GM12878 (cell line): Measurements from ENCODE around the gene IRF1. TPM values are rescaled to one million over a fixed set of nuclear protein-coding genes. Genes with fewer than 3 reads are reported as not detected.

Source experiments
- ATAC-seq: fragments of 200-7000 bp; cut with Tn5 transposase; 3 replicates; pipeline ENCODE4 v1.9.1; 2020; ENCODE audit warnings: mild to moderate bottlenecking, moderate library complexity
- BruUV-seq: library from RNA; stranded (reverse); fragments of 400-500 nt; replicated peaks from 2 replicates; lab custom pipeline; 2021; lab: Mats Ljungman, UMichigan
- CTCF ChIA-PET: fragments of 300-600 bp; sonication (Branson Sonifier 250); formaldehyde crosslinking; extraction: SDS; loops from one replicate; lab custom pipeline; 2021; ENCODE audit warnings: inconsistent platforms; lab: Yijun Ruan, JAX
- POLR2A ChIA-PET: fragments of 350-600 bp; formaldehyde crosslinking; extraction: SDS; loops from one replicate; lab custom pipeline; 2021; ENCODE audit warnings: inconsistent platforms; lab: Charles Lee
- RAD21 ChIA-PET: fragments of 300-600 bp; sonication (Branson Sonifier 250); formaldehyde crosslinking; loops from one replicate; lab custom pipeline; 2023; ENCODE audit warnings: antibody characterized with exemption; ENCODE audit not compliant: unreplicated experiment; lab: Charles Lee
- SMC1A ChIA-PET: fragments of 300-600 bp; sonication (Branson Sonifier 250); formaldehyde crosslinking; loops from one replicate; lab custom pipeline; 2023; ENCODE audit not compliant: unreplicated experiment, uncharacterized antibody; lab: Charles Lee
- DNase-seq: peaks from one replicate; pipeline ENCODE4 v3.0.0-alpha.2; 2011; ENCODE audit warnings: low read depth, low spot score
- FAIRE-seq: peaks from 3 replicates; lab custom pipeline; 2011; peaks lifted over from hg19 to GRCh38; lab: Jason Lieb, UNC
- H2AFZ ChIP-seq: 2 replicates; pipeline ENCODE4 v1.6.0; 2011; ENCODE audit warnings: low read depth, low read length, control low read depth; ENCODE audit not compliant: control insufficient read depth
- H3K27ac ChIP-seq: 2 replicates; pipeline ENCODE4 v1.5.1; 2011; ENCODE audit warnings: control low read depth; ENCODE audit not compliant: control insufficient read depth, insufficient read depth
- H3K27me3 ChIP-seq, 2 experiments: replicated peaks in 1 of 2; 2 replicates each; pipeline versions ENCODE4 v1.6.0 to v1.6.1; 2011; ENCODE audit warnings: low read length in 1 of 2; ENCODE audit not compliant: control insufficient read depth in 2 of 2, insufficient read depth in 2 of 2
- H3K36me3 ChIP-seq, 2 experiments: 2 replicates each; pipeline ENCODE4 v1.5.1; 2011; ENCODE audit warnings: low read length in 1 of 2; ENCODE audit not compliant: control insufficient read depth in 2 of 2, insufficient read depth in 2 of 2
- H3K4me1 ChIP-seq: 2 replicates; pipeline ENCODE4 v1.6.1; 2011; ENCODE audit warnings: mild to moderate bottlenecking, low read length, moderate library complexity, mixed read lengths; ENCODE audit not compliant: control insufficient read depth, insufficient read depth
- H3K4me2 ChIP-seq: 2 replicates; pipeline ENCODE4 v1.6.0; 2011; ENCODE audit warnings: control low read depth; ENCODE audit not compliant: control insufficient read depth, insufficient read depth
- H3K4me3 ChIP-seq: fragments of 200-600 bp; sonication (generic); 2 replicates; pipeline ENCODE4 v1.5.1; 2016
- H3K79me2 ChIP-seq: 2 replicates; pipeline ENCODE4 v1.6.0; 2011; ENCODE audit warnings: low read length; ENCODE audit not compliant: control insufficient read depth, insufficient read depth
- H3K9ac ChIP-seq: 2 replicates; pipeline ENCODE4 v1.8.0; 2011; ENCODE audit warnings: low read length, control low read depth, mixed read lengths; ENCODE audit not compliant: control insufficient read depth, insufficient read depth
- H3K9me3 ChIP-seq: replicated peaks from 3 replicates; pipeline ENCODE4 v1.5.1; 2011; ENCODE audit warnings: mild to moderate bottlenecking, low read length; ENCODE audit not compliant: control insufficient read depth, insufficient read depth
- H4K20me1 ChIP-seq: 2 replicates; pipeline ENCODE4 v1.6.0; 2011; ENCODE audit not compliant: control insufficient read depth, insufficient read depth
- BACH1 ChIP-seq: fragments of 450-650 bp; IDR thresholded peaks from 2 replicates; pipeline ENCODE4 v1.6.1; 2017; ENCODE audit warnings: mild to moderate bottlenecking, borderline replicate concordance
- BHLHE40 ChIP-seq, 2 experiments: fragments of 450-650 bp in 1 of 2; IDR thresholded peaks; 2 replicates each; pipeline ENCODE4 v1.6.1; 2011 to 2017; ENCODE audit warnings: low read depth in 2 of 2, borderline replicate concordance in 1 of 2, improper control_type of control experiment in 1 of 2, low read length in 1 of 2, mild to moderate bottlenecking in 1 of 2
- CHD2 ChIP-seq: IDR thresholded peaks from 2 replicates; pipeline ENCODE4 v1.6.1; 2011; ENCODE audit warnings: low read depth, low read length, improper control_type of control experiment, borderline replicate concordance
- EGR1 ChIP-seq, 2 experiments: IDR thresholded peaks; 1 replicate in 1 of 2; 2 replicates in 1 of 2; pipeline ENCODE4 v1.6.1; 2011 to 2012; ENCODE audit warnings: low read depth in 2 of 2, low read length in 2 of 2, borderline replicate concordance in 1 of 2, mild to moderate bottlenecking in 1 of 2, moderate library complexity in 1 of 2
- ETV6 ChIP-seq, 2 experiments: fragments of 450-650 bp in 1 of 2; IDR thresholded peaks in 1 of 2; conservative IDR thresholded peaks in 1 of 2; 2 replicates each; pipeline ENCODE4 v1.6.1; 2014; ENCODE audit warnings: antibody characterized with exemption in 1 of 2, borderline replicate concordance in 1 of 2, low read depth in 1 of 2, mild to moderate bottlenecking in 1 of 2, moderate library complexity in 1 of 2
- HDGF ChIP-seq: fragments of 450-650 bp; IDR thresholded peaks from 2 replicates; pipeline ENCODE4 v1.6.1; 2016; ENCODE audit warnings: antibody characterized with exemption
- IKZF2 ChIP-seq, 2 experiments: fragments of 450-650 bp; IDR thresholded peaks; 2 replicates each; pipeline ENCODE4 v1.6.1; 2017; ENCODE audit warnings: mild to moderate bottlenecking in 2 of 2, moderate library complexity in 2 of 2
- LARP7 ChIP-seq: fragments of 450-650 bp; IDR thresholded peaks from 2 replicates; pipeline ENCODE4 v1.6.1; 2017; ENCODE audit warnings: mild to moderate bottlenecking
- MLLT1 ChIP-seq: fragments of 450-650 bp; IDR thresholded peaks from 2 replicates; pipeline ENCODE4 v1.6.1; 2016; ENCODE audit warnings: mild to moderate bottlenecking
- NBN ChIP-seq: fragments of 450-650 bp; IDR thresholded peaks from 2 replicates; pipeline ENCODE4 v1.6.1; 2016
- NFIC ChIP-seq: IDR thresholded peaks from 2 replicates; pipeline ENCODE4 v1.6.1; 2012; ENCODE audit warnings: low read depth, mild to moderate bottlenecking, inconsistent platforms, low read length, moderate library complexity
- NFYB ChIP-seq: IDR thresholded peaks from 2 replicates; pipeline ENCODE4 v1.6.1; 2011; ENCODE audit warnings: low read depth, mild to moderate bottlenecking, low read length, improper control_type of control experiment, moderate library complexity; ENCODE audit not compliant: insufficient read depth
- PAX5 ChIP-seq: IDR thresholded peaks from 2 replicates; pipeline ENCODE4 v1.6.1; 2011; ENCODE audit warnings: low read depth, low read length, borderline replicate concordance
- POLR2A ChIP-seq: IDR thresholded peaks from 2 replicates; pipeline ENCODE4 v1.6.1; 2011; ENCODE audit warnings: low read depth, mild to moderate bottlenecking, low read length
- POLR2AphosphoS5 ChIP-seq: IDR thresholded peaks from 2 replicates; pipeline ENCODE4 v1.6.1; 2011; ENCODE audit warnings: mild to moderate bottlenecking, low read length, inconsistent platforms
- POU2F2 ChIP-seq: IDR thresholded peaks from 3 replicates; pipeline ENCODE4 v1.6.1; 2011; ENCODE audit warnings: low read depth, mild to moderate bottlenecking, low read length, borderline replicate concordance
- SMC3 ChIP-seq: IDR thresholded peaks from 2 replicates; pipeline ENCODE4 v1.6.1; 2011; ENCODE audit warnings: low read length, improper control_type of control experiment, borderline replicate concordance
- TBL1XR1 ChIP-seq: IDR thresholded peaks from 2 replicates; pipeline ENCODE4 v1.6.1; 2012; ENCODE audit warnings: low read depth, low read length, improper control_type of control experiment
- YY1 ChIP-seq: IDR thresholded peaks from 2 replicates; pipeline ENCODE4 v1.6.1; 2011; ENCODE audit warnings: low read depth, mild to moderate bottlenecking, low read length
- WGBS: methylation state at CpG from one replicate; pipeline ENCODE4 v1.1.6; 2016; ENCODE audit warnings: low lambda C conversion rate; ENCODE audit not compliant: insufficient replicate concordance, insufficient coverage; ENCODE audit errors: missing lambda C conversion rate; 5-methylcytosine and 5-hydroxymethylcytosine counted together
- in situ Hi-C: fragments of 300-500 bp; cut with MboI; formaldehyde crosslinking; loops from 9 replicates; pipeline ENCODE4 v1.14.3; 2018; ENCODE audit warnings: mixed read lengths
- intact Hi-C: fragments of 100-400 bp; cut with micrococcal nuclease; formaldehyde crosslinking; loops from one replicate; pipeline ENCODE4 v1.14.2; 2022; ENCODE audit not compliant: unreplicated experiment
- polyA plus RNA-seq, 11 experiments: library from polyadenylated mRNA; depleted of rRNA in 4 of 11; unstranded in 6 of 11; stranded (reverse) in 5 of 11; fragments of >200 nt; fragmentation: Nextera tagmentation in 4 of 11; fragmentation: Illumina TruSeq in 1 of 11; extraction: Ambion mirVana in 4 of 11; extraction: Trizol in 1 of 11; gene quantifications; 1 replicate in 1 of 11; 2 replicates in 10 of 11; pipeline versions ENCODE4 v1.2.1 to v1.2.3, GENCODE V29; 2011 to 2016; ENCODE audit warnings: inconsistent platforms in 2 of 11, missing spikeins in 2 of 11, low read depth in 1 of 11
- total RNA-seq, 4 experiments: library from RNA; depleted of rRNA in 3 of 4; stranded (reverse); fragments of >200 nt in 3 of 4; fragmentation: Illumina TruSeq in 1 of 4; extraction: Trizol in 1 of 4; gene quantifications; 2 replicates each; pipeline versions ENCODE4 v1.2.1 to v1.2.3, GENCODE V29; 2013 to 2021
- TF ChIP-seq, protein P1 (sequence below): fragments of 450-650 bp; IDR thresholded peaks from 2 replicates; pipeline ENCODE4 v1.6.1; 2018; ENCODE audit warnings: borderline replicate concordance, mild to moderate bottlenecking; ENCODE audit not compliant: partially characterized antibody

The IRF1 gene
- total and polyA plus RNA-seq, 10 of the 15 experiments (the other 5 are each of a cell fraction or from before 2014, with no cell fraction given), result 6.9 to 68.0 (median 49.6) TPM

DNA sequence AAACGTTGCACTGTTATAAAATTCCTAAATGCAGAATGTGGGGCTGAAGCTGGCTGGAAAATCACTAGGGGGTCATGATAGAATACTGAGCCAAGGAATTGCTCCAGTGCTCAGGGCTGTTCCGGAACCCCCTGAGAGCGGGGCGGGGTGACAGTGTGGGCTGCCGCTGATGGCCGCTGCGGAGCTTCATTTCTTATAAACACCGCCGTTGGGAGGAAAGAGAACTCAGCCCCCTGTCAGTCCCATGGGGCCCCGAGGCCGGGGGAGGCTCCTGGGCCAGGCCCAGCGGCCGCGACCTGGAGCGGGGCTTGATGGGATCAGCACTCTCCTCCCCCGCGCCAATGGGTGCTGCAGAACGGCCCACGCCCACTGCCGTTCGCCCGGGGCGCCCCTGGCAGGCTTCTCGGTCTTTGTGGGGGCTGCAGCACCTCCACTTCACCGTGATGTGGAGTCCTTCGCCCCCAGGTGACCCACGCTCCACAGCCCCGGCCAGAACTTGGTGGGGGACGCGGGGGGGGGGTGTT, 5.2 kb upstream of the IRF1 start:
- FAIRE-seq, result no peak
- H3K27me3 ChIP-seq, result no peaks in the 10 kb centered on the region
- peak overlapping the region; percentile 79 for H3K9ac ChIP-seq
- ChIA-PET CTCF (interaction anchor here (0.6 to 13.6 kb wide), 11 partner anchors 10 to 221 kb away, joined by 3 to 481 read pairs (median 7); no protein-coding TSS in a partner anchor), POLR2A (interaction anchor here (0.6 to 24.5 kb wide), 17 partner anchors 10 to 235 kb away, joined by 3 to 389 read pairs (median 5); no protein-coding TSS in a partner anchor), RAD21 (interaction anchor here (0.7 to 27.2 kb wide), 19 partner anchors 7 to 324 kb away, joined by 3 to 453 read pairs (median 9); partner anchors contain the start of gene IRF1), SMC1A (interaction anchor here (0.7 to 13.3 kb wide), 13 partner anchors 8 to 202 kb away, joined by 3 to 340 read pairs (median 14); no protein-coding TSS in a partner anchor)
- no peaks in the 10 kb centered on the region for H3K36me3 ChIP-seq
- no peaks in the 10 kb centered on the region for H3K9me3 ChIP-seq
- H3K4me2 ChIP-seq, result peak overlapping the region; percentile 73
- no TSS peak for BruUV-seq
- in situ Hi-C loops (loop anchor here (10.0 kb wide), 1 partner anchor 111 kb away; no protein-coding TSS in a partner anchor), intact Hi-C loops (loop anchor here (1.0 to 5.0 kb wide), 2 partner anchors 38 to 76 kb away; no protein-coding TSS in a partner anchor)
- WGBS, result under 1% methylated on average over 30 of the region's 30 CpGs
- peak; percentile 69 for ATAC-seq
- H3K4me1 ChIP-seq, result peaks cover 49% of the 10 kb centered on the region
- peak overlapping the region; percentile 6 for H2AFZ ChIP-seq
- DNase-seq, result no peak
- peaks cover 13% of the 10 kb centered on the region for H3K79me2 ChIP-seq
- H3K27ac ChIP-seq, result peak overlapping the region; percentile 63
- H4K20me1 ChIP-seq, result no peaks in the 10 kb centered on the region
- H3K4me3 ChIP-seq, result peak overlapping the region; percentile 85
- TF ChIP-seq POLR2AphosphoS5, result peak; percentile 32; the same call in 1 of the 2 replicates
- TF ChIP-seq LARP7, result 0 out of 2 replicates have a peak, but pooled peaks have one; percentile 2
- TF ChIP-seq PAX5, result peak; percentile 36; the same call in 1 of the 2 replicates
- TF ChIP-seq YY1, result peak; percentile 85
- TF ChIP-seq, protein P1, sequence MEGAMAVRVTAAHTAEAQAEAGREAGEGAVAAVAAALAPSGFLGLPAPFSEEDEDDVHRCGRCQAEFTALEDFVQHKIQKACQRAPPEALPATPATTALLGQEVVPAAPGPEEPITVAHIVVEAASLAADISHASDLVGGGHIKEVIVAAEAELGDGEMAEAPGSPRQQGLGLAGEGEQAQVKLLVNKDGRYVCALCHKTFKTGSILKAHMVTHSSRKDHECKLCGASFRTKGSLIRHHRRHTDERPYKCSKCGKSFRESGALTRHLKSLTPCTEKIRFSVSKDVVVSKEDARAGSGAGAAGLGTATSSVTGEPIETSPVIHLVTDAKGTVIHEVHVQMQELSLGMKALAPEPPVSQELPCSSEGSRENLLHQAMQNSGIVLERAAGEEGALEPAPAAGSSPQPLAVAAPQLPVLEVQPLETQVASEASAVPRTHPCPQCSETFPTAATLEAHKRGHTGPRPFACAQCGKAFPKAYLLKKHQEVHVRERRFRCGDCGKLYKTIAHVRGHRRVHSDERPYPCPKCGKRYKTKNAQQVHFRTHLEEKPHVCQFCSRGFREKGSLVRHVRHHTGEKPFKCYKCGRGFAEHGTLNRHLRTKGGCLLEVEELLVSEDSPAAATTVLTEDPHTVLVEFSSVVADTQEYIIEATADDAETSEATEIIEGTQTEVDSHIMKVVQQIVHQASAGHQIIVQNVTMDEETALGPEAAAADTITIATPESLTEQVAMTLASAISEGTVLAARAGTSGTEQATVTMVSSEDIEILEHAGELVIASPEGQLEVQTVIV, result no peak
- TF ChIP-seq BHLHE40 (IDR thresholded peaks at IDR 0.05; ENCODE audit: borderline replicate concordance in 1 of 2, low read depth in 2 of 2, low read length in 1 of 2), result peak; percentile 29 to 73; a peak in 1 of 4 replicates
- TF ChIP-seq EGR1 (IDR thresholded peaks at IDR 0.05; ENCODE audit: borderline replicate concordance in 1 of 2, low read depth in 2 of 2, low read length in 2 of 2), result peak in 1 of 2 experiments; percentile 85; a peak in 2 of 3 replicates
- TF ChIP-seq IKZF2 (IDR thresholded peaks at IDR 0.05), result peak; percentile 62 to 67
- TF ChIP-seq MLLT1, result peak; percentile 43; the same call in 1 of the 2 replicates
- no peak for TF ChIP-seq NFIC
- no peak for TF ChIP-seq NFYB
- TF ChIP-seq SMC3, result peak; percentile 7; the same call in 1 of the 2 replicates
- TF ChIP-seq HDGF, result no peak
- peak in 1 of 2 experiments; percentile 23; a peak in 1 of 4 replicates for TF ChIP-seq ETV6 (conservative IDR thresholded peaks at IDR 0.05 in 1 of 2, IDR thresholded peaks at IDR 0.05 in 1 of 2; ENCODE audit: borderline replicate concordance in 1 of 2, low read depth in 1 of 2)
- TF ChIP-seq NBN, result peak; percentile 37
- TF ChIP-seq TBL1XR1, result peak; percentile 39; the same call in 1 of the 2 replicates
- TF ChIP-seq POU2F2, result peak; percentile 19; the same call in 1 of the 3 replicates
- TF ChIP-seq BACH1, result peak; percentile 52; the same call in 1 of the 2 replicates
- peak; percentile 48; the same call in 1 of the 2 replicates for TF ChIP-seq POLR2A
- 0 out of 2 replicates have a peak, but pooled peaks have one; percentile 40 for TF ChIP-seq CHD2
